Neutrophil (primary cell): ENCODE data around the gene VDR.

ENCODE experiments used
- H3K27ac ChIP-seq: fragments of 200-600 bp; sonication (generic); 2 replicates; pipeline ENCODE4 v1.5.1; 2016; ENCODE audit warnings: mild to moderate bottlenecking, moderate library complexity
- H3K27me3 ChIP-seq: fragments of 200-600 bp; sonication (generic); 2 replicates; pipeline ENCODE4 v1.6.0; 2016; ENCODE audit warnings: mild to moderate bottlenecking
- H3K36me3 ChIP-seq: fragments of 200-600 bp; sonication (generic); 2 replicates; pipeline ENCODE4 v1.5.1; 2017
- H3K4me1 ChIP-seq, 2 experiments: fragments of 200-600 bp in 1 of 2; sonication (generic) in 1 of 2; 1 replicate in 1 of 2; 2 replicates in 1 of 2; pipeline versions ENCODE4 v1.5.1 to v1.6.1; 2013 to 2016; ENCODE audit warnings: low read depth in 1 of 2, low read length in 1 of 2, mild to moderate bottlenecking in 1 of 2, moderate library complexity in 1 of 2; ENCODE audit not compliant: control insufficient read depth in 1 of 2, insufficient read depth in 1 of 2
- H3K4me3 ChIP-seq, 2 experiments: fragments of 200-600 bp in 1 of 2; sonication (generic) in 1 of 2; 1 replicate in 1 of 2; 2 replicates in 1 of 2; pipeline ENCODE4 v1.5.1; 2013 to 2016; ENCODE audit warnings: low read depth in 1 of 2, low read length in 1 of 2, mild to moderate bottlenecking in 1 of 2, moderate library complexity in 1 of 2
- H3K9me3 ChIP-seq: fragments of 200-600 bp; sonication (generic); 2 replicates; pipeline ENCODE4 v1.5.1; 2016
- TF ChIP-seq, protein P1 (sequence below): fragments of 200-600 bp; sonication (generic); IDR thresholded peaks from 2 replicates; pipeline ENCODE4 v1.5.1; 2016; ENCODE audit warnings: antibody characterized with exemption

Gene VDR

DNA sequence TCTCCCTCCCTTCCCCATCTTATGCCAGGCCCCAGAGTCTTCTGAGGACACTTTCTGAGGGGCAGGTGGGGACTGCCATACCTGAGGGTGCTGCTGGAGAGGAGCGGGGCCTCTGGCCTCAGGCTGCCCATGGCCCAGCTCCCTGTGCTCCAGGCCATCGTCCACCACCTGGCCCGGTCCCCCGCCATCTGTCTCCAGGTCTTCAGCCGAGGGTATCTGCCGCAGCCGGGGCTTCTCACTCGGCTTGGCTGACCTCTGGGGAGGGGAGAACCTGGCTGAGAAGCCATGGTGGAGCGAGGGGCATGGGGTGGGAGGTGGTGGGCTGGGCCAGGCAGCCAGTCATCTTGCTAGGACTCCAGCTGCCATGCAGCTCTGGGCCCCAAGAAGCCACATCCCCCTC, 110.1 kb downstream of the VDR start:
- TF ChIP-seq, protein P1, sequence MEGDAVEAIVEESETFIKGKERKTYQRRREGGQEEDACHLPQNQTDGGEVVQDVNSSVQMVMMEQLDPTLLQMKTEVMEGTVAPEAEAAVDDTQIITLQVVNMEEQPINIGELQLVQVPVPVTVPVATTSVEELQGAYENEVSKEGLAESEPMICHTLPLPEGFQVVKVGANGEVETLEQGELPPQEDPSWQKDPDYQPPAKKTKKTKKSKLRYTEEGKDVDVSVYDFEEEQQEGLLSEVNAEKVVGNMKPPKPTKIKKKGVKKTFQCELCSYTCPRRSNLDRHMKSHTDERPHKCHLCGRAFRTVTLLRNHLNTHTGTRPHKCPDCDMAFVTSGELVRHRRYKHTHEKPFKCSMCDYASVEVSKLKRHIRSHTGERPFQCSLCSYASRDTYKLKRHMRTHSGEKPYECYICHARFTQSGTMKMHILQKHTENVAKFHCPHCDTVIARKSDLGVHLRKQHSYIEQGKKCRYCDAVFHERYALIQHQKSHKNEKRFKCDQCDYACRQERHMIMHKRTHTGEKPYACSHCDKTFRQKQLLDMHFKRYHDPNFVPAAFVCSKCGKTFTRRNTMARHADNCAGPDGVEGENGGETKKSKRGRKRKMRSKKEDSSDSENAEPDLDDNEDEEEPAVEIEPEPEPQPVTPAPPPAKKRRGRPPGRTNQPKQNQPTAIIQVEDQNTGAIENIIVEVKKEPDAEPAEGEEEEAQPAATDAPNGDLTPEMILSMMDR = no peak
- H3K27ac ChIP-seq = no peak overlapping the region
- H3K4me3 ChIP-seq = no peak overlapping the region
- peaks cover 3 to 4% of the 10 kb centered on the region in 2 experiments for H3K4me1 ChIP-seq
- no peaks in the 10 kb centered on the region for H3K9me3 ChIP-seq
- peaks cover 97% of the 10 kb centered on the region for H3K36me3 ChIP-seq
- H3K27me3 ChIP-seq = no peaks in the 10 kb centered on the region

DNA sequence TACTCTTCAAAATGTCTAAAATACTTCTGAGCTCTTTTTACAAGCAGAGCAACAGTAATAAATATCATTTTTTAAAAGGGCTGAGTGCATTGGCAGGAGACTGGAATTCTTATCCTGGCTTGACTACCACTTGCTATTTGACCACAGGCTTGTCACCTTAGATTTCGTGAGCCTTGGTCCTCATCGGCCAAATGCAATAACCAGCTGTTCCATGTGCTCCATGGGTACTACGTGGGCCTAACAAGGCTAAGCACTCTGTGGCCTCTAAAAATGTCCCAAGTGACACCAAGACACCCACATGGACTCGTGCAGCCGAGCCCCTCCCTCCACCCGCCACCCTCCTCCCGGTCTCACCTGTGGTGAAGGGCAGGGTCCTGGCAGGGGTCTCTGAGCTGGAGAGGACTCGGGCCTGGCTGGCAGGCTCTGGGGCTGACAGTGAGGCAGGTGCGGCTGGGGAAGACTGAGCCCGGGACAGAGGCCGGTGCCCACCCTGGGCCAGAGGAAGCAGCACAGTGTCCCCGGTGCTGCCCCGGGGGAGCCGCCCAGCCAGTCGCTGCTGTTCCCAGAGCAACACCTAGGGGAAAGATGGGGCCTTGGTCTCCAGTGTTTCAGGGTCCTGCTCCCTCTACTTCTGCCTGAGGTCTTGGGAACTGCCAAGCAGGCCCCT, 111.6 kb downstream of the VDR start:
- TF ChIP-seq, protein P1 = no peak
- no peak overlapping the region for H3K4me3 ChIP-seq
- no peak overlapping the region for H3K27ac ChIP-seq
- H3K27me3 ChIP-seq = no peaks in the 10 kb centered on the region
- no peaks in the 10 kb centered on the region for H3K4me1 ChIP-seq
- peaks cover 100% of the 10 kb centered on the region for H3K36me3 ChIP-seq
- no peaks in the 10 kb centered on the region for H3K9me3 ChIP-seq

DNA sequence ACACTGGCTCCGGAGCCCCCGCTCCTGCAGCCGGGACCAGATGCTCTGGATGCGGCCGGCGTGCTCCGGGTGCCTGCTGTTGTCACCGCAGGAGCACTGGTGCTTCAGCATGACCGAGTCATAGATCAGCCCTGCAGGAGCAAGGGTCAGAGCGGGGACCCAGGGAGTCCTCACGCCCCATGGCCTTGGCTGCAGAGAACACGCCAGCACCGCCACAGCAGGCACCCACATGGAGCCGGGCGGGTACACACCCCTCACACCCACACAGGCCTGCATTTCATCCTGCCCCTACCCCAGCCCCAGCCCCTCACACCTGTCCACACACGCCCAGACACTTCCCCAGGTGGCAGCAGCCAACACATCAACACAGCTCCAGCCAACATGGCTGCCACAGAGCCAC, 112.9 kb downstream of the VDR start:
- peaks cover 100% of the 10 kb centered on the region for H3K36me3 ChIP-seq
- H3K4me1 ChIP-seq = no peaks in the 10 kb centered on the region

More for the DNA sequence above, 112.9 kb downstream of the VDR start:
- no peaks in the 10 kb centered on the region for H3K27me3 ChIP-seq
- TF ChIP-seq, protein P1 = no peak
- no peak overlapping the region for H3K4me3 ChIP-seq
- no peaks in the 10 kb centered on the region for H3K9me3 ChIP-seq
- H3K27ac ChIP-seq = no peak overlapping the region
